Measurements from ENCODE around the gene DOCK8.

DOCK8 gene

GRCh38 chr9:373759-374206, 159.1 kb downstream of the DOCK8 start:
- H3K9ac ChIP-seq (ENCODE audit: low read length) = no peak overlapping the region
- no peaks in the 10 kb centered on the region for H3K9me2 ChIP-seq (replicated peaks; ENCODE audit: insufficient read depth, low read length)
- peaks cover 5% of the 10 kb centered on the region; the same call in 1 of the 2 replicates for H3K36me3 ChIP-seq (replicated peaks; ENCODE audit: insufficient read depth, low read length)
- no peak for DNase-seq
- no peaks in the 10 kb centered on the region for H3K4me1 ChIP-seq (ENCODE audit: low read length)
- no peak overlapping the region for H3K27ac ChIP-seq (ENCODE audit: low read length)
- no peaks in the 10 kb centered on the region for H3K79me2 ChIP-seq (ENCODE audit: low read length)
- H3K9me3 ChIP-seq (replicated peaks; ENCODE audit: insufficient read depth, low read length) = no peaks in the 10 kb centered on the region
- no peaks in the 10 kb centered on the region for H4K20me1 ChIP-seq (ENCODE audit: insufficient read depth, low read length)
- no peak overlapping the region for H3K4me3 ChIP-seq (ENCODE audit: low read length)
- no peak overlapping the region for H3K4me2 ChIP-seq (ENCODE audit: low read depth, low read length)
- TF ChIP-seq EZH2 (optimal IDR thresholded peaks at IDR 0.05; ENCODE audit: low read depth, low read length) (no peak), CTCF (IDR thresholded peaks at IDR 0.05; ENCODE audit: low read length) (no peak), EZH2phosphoT487 (IDR thresholded peaks at IDR 0.05; ENCODE audit: low read length) (no peak)
- H3K27me3 ChIP-seq (replicated peaks; ENCODE audit: insufficient read depth, low read length) = no peaks in the 10 kb centered on the region
- H3F3A ChIP-seq (ENCODE audit: insufficient read depth, low read length) = no peaks in the 10 kb centered on the region
- no peak overlapping the region for H2AFZ ChIP-seq (ENCODE audit: low read length)

GRCh38 chr9:374736-375135, 160.1 kb downstream of the DOCK8 start:
- H2AFZ ChIP-seq (ENCODE audit: low read length) = no peak overlapping the region
- no peak overlapping the region for H3K4me3 ChIP-seq (ENCODE audit: low read length)
- H3F3A ChIP-seq (ENCODE audit: insufficient read depth, low read length) = no peaks in the 10 kb centered on the region
- no peak overlapping the region for H3K27ac ChIP-seq (ENCODE audit: low read length)
- no peak overlapping the region for H3K4me2 ChIP-seq (ENCODE audit: low read depth, low read length)
- H3K79me2 ChIP-seq (ENCODE audit: low read length) = no peaks in the 10 kb centered on the region
- TF ChIP-seq EZH2phosphoT487 (IDR thresholded peaks at IDR 0.05; ENCODE audit: low read length) (no peak), EZH2 (optimal IDR thresholded peaks at IDR 0.05; ENCODE audit: low read depth, low read length) (no peak), CTCF (IDR thresholded peaks at IDR 0.05; ENCODE audit: low read length) (no peak)
- peaks cover 5% of the 10 kb centered on the region; the same call in 1 of the 2 replicates for H3K36me3 ChIP-seq (replicated peaks; ENCODE audit: insufficient read depth, low read length)
- H3K27me3 ChIP-seq (replicated peaks; ENCODE audit: insufficient read depth, low read length) = no peaks in the 10 kb centered on the region
- H3K4me1 ChIP-seq (ENCODE audit: low read length) = no peaks in the 10 kb centered on the region
- H3K9me3 ChIP-seq (replicated peaks; ENCODE audit: insufficient read depth, low read length) = no peaks in the 10 kb centered on the region
- DNase-seq = no peak
- H3K9me2 ChIP-seq (replicated peaks; ENCODE audit: insufficient read depth, low read length) = no peaks in the 10 kb centered on the region
- no peaks in the 10 kb centered on the region for H4K20me1 ChIP-seq (ENCODE audit: insufficient read depth, low read length)
- no peak overlapping the region for H3K9ac ChIP-seq (ENCODE audit: low read length)

- no peak overlapping the region for H2AFZ ChIP-seq (ENCODE audit: low read length)
Observed at GRCh38 chr9:376115-376514, 161.4 kb downstream of the DOCK8 start.

More at GRCh38 chr9:376115-376514, 161.4 kb downstream of the DOCK8 start:
- Histone ChIP-seq H3K4me1 (ENCODE audit: low read length) (no peaks in the 10 kb centered on the region), H3K36me3 (replicated peaks; ENCODE audit: insufficient read depth, low read length) (peaks cover 5% of the 10 kb centered on the region; the same call in 1 of the 2 replicates), H3K27ac (ENCODE audit: low read length) (no peak overlapping the region), H3K9me2 (replicated peaks; ENCODE audit: insufficient read depth, low read length) (no peaks in the 10 kb centered on the region), H3K79me2 (ENCODE audit: low read length) (no peaks in the 10 kb centered on the region), H3K27me3 (replicated peaks; ENCODE audit: insufficient read depth, low read length) (no peaks in the 10 kb centered on the region), H3K9ac (ENCODE audit: low read length) (no peak overlapping the region), H4K20me1 (ENCODE audit: insufficient read depth, low read length) (no peaks in the 10 kb centered on the region), H3F3A (ENCODE audit: insufficient read depth, low read length) (no peaks in the 10 kb centered on the region), H3K9me3 (replicated peaks; ENCODE audit: insufficient read depth, low read length) (no peaks in the 10 kb centered on the region), H3K4me2 (ENCODE audit: low read depth, low read length) (no peak overlapping the region), H3K4me3 (ENCODE audit: low read length) (no peak overlapping the region)
- no peak for DNase-seq
- TF ChIP-seq EZH2phosphoT487 (IDR thresholded peaks at IDR 0.05; ENCODE audit: low read length) = no peak
- TF ChIP-seq EZH2 (optimal IDR thresholded peaks at IDR 0.05; ENCODE audit: low read depth, low read length) = no peak
- TF ChIP-seq CTCF (IDR thresholded peaks at IDR 0.05; ENCODE audit: low read length) = no peak
